ENCODE data around the gene IQGAP2. TPM values are rescaled to one million over a fixed set of nuclear protein-coding genes. Genes with fewer than 3 reads are reported as not detected.

IQGAP2 gene
- total and polyA plus RNA-seq, 9 of the 15 experiments (the other 6 are each of a cell fraction or from before 2014, with no cell fraction given), result 8.7 to 23.2 (median 17.4) TPM

DNA sequence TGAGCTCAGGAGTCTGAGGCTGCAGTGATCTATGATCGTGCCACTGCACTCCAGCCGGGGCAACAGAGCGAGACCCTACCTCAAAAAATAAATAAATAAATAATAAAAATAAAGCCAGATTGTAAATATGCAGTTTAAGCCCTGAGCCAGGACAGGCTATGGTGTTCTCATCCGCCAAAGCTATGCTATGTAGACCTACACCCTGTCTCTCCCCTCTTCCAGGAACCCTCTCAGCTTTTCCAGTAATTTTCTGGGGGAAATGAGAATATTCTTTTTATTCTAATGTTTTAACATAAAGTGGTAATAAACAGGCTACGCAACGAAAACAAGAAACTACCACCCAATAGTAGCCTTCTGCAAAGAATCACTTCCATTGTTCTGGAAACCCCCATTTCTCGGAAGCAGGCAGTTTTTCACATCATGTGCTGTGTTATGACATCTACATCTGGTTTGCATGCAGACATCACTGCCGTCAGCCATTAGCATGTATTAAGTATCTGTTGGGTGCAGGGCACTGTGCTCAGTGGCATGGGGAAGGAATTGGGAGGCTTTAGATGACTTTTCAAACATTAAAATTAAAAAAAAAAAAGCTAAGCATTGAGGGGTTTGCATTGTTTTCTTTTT lies 274.9 kb downstream of the IQGAP2 start:
- FAIRE-seq (no peak), DNase-seq (ENCODE audit: extremely low read depth in 1 of 4, low spot score in 3 of 4) (no peak), ATAC-seq (no peak)
- Histone ChIP-seq H4K20me1 (replicated peaks; ENCODE audit: control insufficient read depth, insufficient read depth, low read length) (no peaks in the 10 kb centered on the region), H3K4me1 (replicated peaks in 1 of 2; ENCODE audit: control insufficient read depth in 2 of 2, insufficient read depth in 2 of 2, low read length in 2 of 2) (no peaks in the 10 kb centered on the region; a peak in 1 of 5 replicates), H3K4me3 (no peak overlapping the region), H3K79me2 (ENCODE audit: control insufficient read depth, insufficient read depth, low read length) (no peaks in the 10 kb centered on the region), H3K4me2 (ENCODE audit: insufficient read depth, low read length) (no peak overlapping the region), H3K36me3 (ENCODE audit: control insufficient read depth, insufficient read depth, low read length) (peaks cover 3% of the 10 kb centered on the region; the same call in 1 of the 3 replicates), H3K27ac (ENCODE audit: extremely low read depth, low read depth, low read length) (no peak overlapping the region), H3K9me1 (ENCODE audit: control insufficient read depth, insufficient read depth, low read length) (no peaks in the 10 kb centered on the region), H3K27me3 (ENCODE audit: control insufficient read depth in 2 of 2, insufficient read depth in 2 of 2, low read length in 2 of 2) (no peaks in the 10 kb centered on the region), H3K9ac (ENCODE audit: insufficient read depth in 1 of 2, low read depth in 2 of 2, low read length in 2 of 2) (no peak overlapping the region), H2AFZ (ENCODE audit: low read depth, low read length) (no peak overlapping the region), H3K9me3 (replicated peaks; ENCODE audit: control insufficient read depth, insufficient read depth, low read depth, low read length) (no peaks in the 10 kb centered on the region)
- no peak for TF ChIP-seq RBM15 (IDR thresholded peaks at IDR 0.05; ENCODE audit: insufficient read depth, low read length)
- TF ChIP-seq CSDE1 (IDR thresholded peaks at IDR 0.05), result no peak
- POLR2A ChIA-PET, result no interaction called here
- intact Hi-C loops (cut with micrococcal nuclease) (no loop called here), in situ Hi-C loops (cut with MboI) (no loop called here)
- 70% methylated on average over 8 of the region's 8 CpGs for WGBS (ENCODE audit: insufficient coverage, low coverage, missing lambda C conversion rate)
- CTCF ChIA-PET (ENCODE audit: low intra/inter-chr PET ratio), result no interaction called here
- no TSS peak for BruUV-seq (replicated peaks)

- intact Hi-C loops (cut with micrococcal nuclease) (no loop called here), in situ Hi-C loops (cut with MboI) (no loop called here)
- Histone ChIP-seq H3K27ac (ENCODE audit: extremely low read depth, low read depth, low read length) (no peak overlapping the region), H3K9me3 (replicated peaks; ENCODE audit: control insufficient read depth, insufficient read depth, low read depth, low read length) (no peaks in the 10 kb centered on the region), H3K4me3 (no peak overlapping the region), H3K9me1 (ENCODE audit: control insufficient read depth, insufficient read depth, low read length) (no peaks in the 10 kb centered on the region), H3K9ac (ENCODE audit: insufficient read depth in 1 of 2, low read depth in 2 of 2, low read length in 2 of 2) (no peak overlapping the region), H3K27me3 (ENCODE audit: control insufficient read depth in 2 of 2, insufficient read depth in 2 of 2, low read length in 2 of 2) (no peaks in the 10 kb centered on the region), H3K79me2 (ENCODE audit: control insufficient read depth, insufficient read depth, low read length) (no peaks in the 10 kb centered on the region), H3K4me1 (replicated peaks in 1 of 2; ENCODE audit: control insufficient read depth in 2 of 2, insufficient read depth in 2 of 2, low read length in 2 of 2) (no peaks in the 10 kb centered on the region; a peak in 1 of 5 replicates), H2AFZ (ENCODE audit: low read depth, low read length) (no peak overlapping the region), H4K20me1 (replicated peaks; ENCODE audit: control insufficient read depth, insufficient read depth, low read length) (no peaks in the 10 kb centered on the region), H3K36me3 (ENCODE audit: control insufficient read depth, insufficient read depth, low read length) (0 out of 3 replicates have a peak, but pooled peaks cover 3% of the 10 kb centered on the region), H3K4me2 (ENCODE audit: insufficient read depth, low read length) (no peak overlapping the region)
- POLR2A ChIA-PET, result no interaction called here
- no peak for FAIRE-seq
- no TSS peak for BruUV-seq (replicated peaks)
- CTCF ChIA-PET (ENCODE audit: low intra/inter-chr PET ratio), result no interaction called here
- WGBS (ENCODE audit: insufficient coverage, low coverage, missing lambda C conversion rate), result 49% methylated on average over 3 of the region's 3 CpGs
- TF ChIP-seq DACH1 (IDR thresholded peaks at IDR 0.05; ENCODE audit: partially characterized antibody) (no peak), CCAR2 (IDR thresholded peaks at IDR 0.05; ENCODE audit: low read depth, low read length) (no peak), PPARD (CRISPR knock-in tag; IDR thresholded peaks at IDR 0.05) (no peak), ZNF354B (CRISPR knock-in tag; IDR thresholded peaks at IDR 0.05) (no peak), SMARCB1 (IDR thresholded peaks at IDR 0.05; ENCODE audit: insufficient read length, low read depth) (no peak), ATF7 (IDR thresholded peaks at IDR 0.05) (no peak), POLR3A (IDR thresholded peaks at IDR 0.05; ENCODE audit: borderline replicate concordance, extremely low read depth, insufficient read depth, insufficient read length) (no peak), PML (IDR thresholded peaks at IDR 0.05; ENCODE audit: low read length) (no peak), HDAC3 (IDR thresholded peaks at IDR 0.05; ENCODE audit: borderline replicate concordance, partially characterized antibody) (no peak), TAL1 (IDR thresholded peaks at IDR 0.05) (no peak), PRPF4 (IDR thresholded peaks at IDR 0.05; ENCODE audit: insufficient read depth, low read depth, low read length, poor library complexity, severe bottlenecking) (no peak), RNF2 (IDR thresholded peaks at IDR 0.05) (no peak)
- TF ChIP-seq, protein P1, sequence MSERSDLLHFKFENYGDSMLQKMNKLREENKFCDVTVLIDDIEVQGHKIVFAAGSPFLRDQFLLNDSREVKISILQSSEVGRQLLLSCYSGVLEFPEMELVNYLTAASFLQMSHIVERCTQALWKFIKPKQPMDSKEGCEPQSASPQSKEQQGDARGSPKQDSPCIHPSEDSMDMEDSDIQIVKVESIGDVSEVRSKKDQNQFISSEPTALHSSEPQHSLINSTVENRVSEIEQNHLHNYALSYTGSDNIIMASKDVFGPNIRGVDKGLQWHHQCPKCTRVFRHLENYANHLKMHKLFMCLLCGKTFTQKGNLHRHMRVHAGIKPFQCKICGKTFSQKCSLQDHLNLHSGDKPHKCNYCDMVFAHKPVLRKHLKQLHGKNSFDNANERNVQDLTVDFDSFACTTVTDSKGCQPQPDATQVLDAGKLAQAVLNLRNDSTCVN (CRISPR knock-in tag; IDR thresholded peaks at IDR 0.05), result no peak
- TF ChIP-seq, protein P2, sequence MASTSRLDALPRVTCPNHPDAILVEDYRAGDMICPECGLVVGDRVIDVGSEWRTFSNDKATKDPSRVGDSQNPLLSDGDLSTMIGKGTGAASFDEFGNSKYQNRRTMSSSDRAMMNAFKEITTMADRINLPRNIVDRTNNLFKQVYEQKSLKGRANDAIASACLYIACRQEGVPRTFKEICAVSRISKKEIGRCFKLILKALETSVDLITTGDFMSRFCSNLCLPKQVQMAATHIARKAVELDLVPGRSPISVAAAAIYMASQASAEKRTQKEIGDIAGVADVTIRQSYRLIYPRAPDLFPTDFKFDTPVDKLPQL (IDR thresholded peaks at IDR 0.05; ENCODE audit: extremely low read depth, insufficient read length), result no peak
- DNase-seq (ENCODE audit: extremely low read depth in 1 of 4, low spot score in 3 of 4), result no peak
- ATAC-seq, result no peak
These were observed 276.1 kb downstream of the IQGAP2 start for GRCh38 chr5:76679231-76679630.
